H1 (cell line): Measurements from ENCODE around the gene RND3. TPM values are rescaled to one million over a fixed set of nuclear protein-coding genes. Genes with fewer than 3 reads are reported as not detected.

Experiments
- BACH1 ChIP-seq: IDR thresholded peaks from 2 replicates; pipeline ENCODE4 v1.6.1; 2012; ENCODE audit warnings: low read length, improper control_type of control experiment
- CEBPB ChIP-seq: IDR thresholded peaks from 2 replicates; pipeline ENCODE4 v1.6.1; 2012; ENCODE audit warnings: low read depth, low read length
- CREB1 ChIP-seq: IDR thresholded peaks from 2 replicates; pipeline ENCODE4 v1.6.1; 2012; ENCODE audit warnings: inconsistent platforms
- CTBP2 ChIP-seq: IDR thresholded peaks from 2 replicates; pipeline ENCODE4 v1.7.0; 2011; ENCODE audit warnings: borderline replicate concordance, mild to moderate bottlenecking, moderate library complexity, mixed read lengths, low read length; ENCODE audit not compliant: insufficient read depth, insufficient read length
- polyA plus RNA-seq, 7 experiments: library from polyadenylated mRNA; depleted of rRNA in 3 of 7; stranded (reverse) in 5 of 7; unstranded in 2 of 7; fragments of >200 nt in 5 of 7; fragments of 200-250 nt in 2 of 7; gene quantifications; 1 replicate in 5 of 7; 2 replicates in 1 of 7; 4 replicates in 1 of 7; pipeline versions ENCODE4 v1.2.1 to v1.2.3, GENCODE V29; 2011 to 2013; ENCODE audit warnings: missing spikeins in 2 of 7, mixed read lengths in 2 of 7
- total RNA-seq: library from RNA; stranded (reverse); fragmentation: NEBNext Ultra II Directional; extraction: Animal tissue kit (Norgen Biotek cat#: 25700); gene quantifications from 2 replicates; pipeline ENCODE4 v1.2.1, GENCODE V29; 2021
- TF ChIP-seq, protein P1 (sequence below), 3 experiments: IDR thresholded peaks; 1 replicate in 2 of 3; 2 replicates in 1 of 3; pipeline versions ENCODE4 v1.5.1 to v1.6.1; 2011; ENCODE audit warnings: low read length in 3 of 3, mild to moderate bottlenecking in 3 of 3, inconsistent platforms in 2 of 3, low read depth in 1 of 3, moderate library complexity in 1 of 3; ENCODE audit not compliant: insufficient read depth in 1 of 3; ENCODE audit errors: control extremely low read depth in 1 of 3

RND3 gene
- total and polyA plus RNA-seq, 2 of the 8 experiments (the other 6 are each of a cell fraction or from before 2014, with no cell fraction given): 12.2 to 25.6 TPM

- TF ChIP-seq CTBP2 (no peak), BACH1 (no peak), CREB1 (no peak), CEBPB (no peak)
- TF ChIP-seq, protein P1, sequence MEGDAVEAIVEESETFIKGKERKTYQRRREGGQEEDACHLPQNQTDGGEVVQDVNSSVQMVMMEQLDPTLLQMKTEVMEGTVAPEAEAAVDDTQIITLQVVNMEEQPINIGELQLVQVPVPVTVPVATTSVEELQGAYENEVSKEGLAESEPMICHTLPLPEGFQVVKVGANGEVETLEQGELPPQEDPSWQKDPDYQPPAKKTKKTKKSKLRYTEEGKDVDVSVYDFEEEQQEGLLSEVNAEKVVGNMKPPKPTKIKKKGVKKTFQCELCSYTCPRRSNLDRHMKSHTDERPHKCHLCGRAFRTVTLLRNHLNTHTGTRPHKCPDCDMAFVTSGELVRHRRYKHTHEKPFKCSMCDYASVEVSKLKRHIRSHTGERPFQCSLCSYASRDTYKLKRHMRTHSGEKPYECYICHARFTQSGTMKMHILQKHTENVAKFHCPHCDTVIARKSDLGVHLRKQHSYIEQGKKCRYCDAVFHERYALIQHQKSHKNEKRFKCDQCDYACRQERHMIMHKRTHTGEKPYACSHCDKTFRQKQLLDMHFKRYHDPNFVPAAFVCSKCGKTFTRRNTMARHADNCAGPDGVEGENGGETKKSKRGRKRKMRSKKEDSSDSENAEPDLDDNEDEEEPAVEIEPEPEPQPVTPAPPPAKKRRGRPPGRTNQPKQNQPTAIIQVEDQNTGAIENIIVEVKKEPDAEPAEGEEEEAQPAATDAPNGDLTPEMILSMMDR (IDR thresholded peaks at IDR 0.05; ENCODE audit: control extremely low read depth in 1 of 3, insufficient read depth in 1 of 3, low read depth in 1 of 3, low read length in 3 of 3): no peak
- TF ChIP-seq, all 59 proteins: peak for 0
These were observed 45.7 kb downstream of the RND3 start (continued) for GRCh38 chr2:150441784-150442183.
